HG03439 (cell line): ENCODE measurements around the gene ZNF784.

ENCODE experiments used
- ATAC-seq: cut with Tn5 transposase; IDR thresholded peaks from one replicate; pipeline ENCODE4 v1.9.1; 2021; ENCODE audit warnings: mild to moderate bottlenecking, moderate library complexity; ENCODE audit not compliant: unreplicated experiment

The ZNF784 gene

DNA sequence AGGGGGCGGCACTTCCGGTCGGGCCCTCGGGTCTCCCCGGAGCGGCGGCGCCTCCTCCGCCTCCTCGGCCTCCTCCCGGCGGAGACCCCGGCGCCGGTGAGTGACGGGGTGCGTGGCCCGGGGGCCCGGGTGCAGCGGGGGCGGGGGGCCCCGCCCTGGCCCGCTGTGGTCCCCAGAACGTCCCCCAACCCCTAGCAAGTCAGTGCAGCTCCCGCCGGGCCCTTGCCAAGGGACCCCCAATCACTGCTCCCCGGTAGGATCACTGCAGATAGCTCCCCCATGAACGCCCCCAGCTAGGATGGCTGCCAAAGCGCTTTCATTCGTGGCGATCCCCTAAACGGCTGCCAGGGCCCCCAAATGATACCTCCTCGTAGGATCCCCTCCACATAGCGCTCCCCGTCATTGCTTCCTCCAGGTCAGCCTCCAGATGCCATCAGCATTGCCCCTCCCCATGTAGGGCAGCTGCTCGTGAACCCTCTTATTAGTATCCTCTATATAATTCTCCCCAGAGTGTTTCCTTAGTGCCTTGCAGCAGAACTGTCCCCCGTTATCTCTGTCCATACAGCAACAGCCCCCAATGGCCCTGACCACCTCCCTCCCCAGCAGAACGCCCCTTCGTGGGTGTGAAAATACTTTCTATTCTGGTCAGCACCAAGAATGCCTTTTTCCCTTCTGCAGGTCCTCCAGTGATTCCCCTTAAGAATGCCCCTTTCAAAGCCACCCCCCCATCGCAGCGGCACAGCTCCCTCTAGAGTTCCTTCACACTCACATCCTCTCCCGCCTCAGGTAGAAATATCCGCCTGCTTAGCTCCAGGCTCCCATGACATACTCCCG, 18.5 kb downstream of the ZNF784 start, which contains the start of gene ZNF865:
Gene ZNF865, plus strand, starts transcription at position 11 of the 834 bp plus-strand sequence. CDS start 7,972 bp downstream, outside the sequence.
- peak; percentile 30 for ATAC-seq

DNA sequence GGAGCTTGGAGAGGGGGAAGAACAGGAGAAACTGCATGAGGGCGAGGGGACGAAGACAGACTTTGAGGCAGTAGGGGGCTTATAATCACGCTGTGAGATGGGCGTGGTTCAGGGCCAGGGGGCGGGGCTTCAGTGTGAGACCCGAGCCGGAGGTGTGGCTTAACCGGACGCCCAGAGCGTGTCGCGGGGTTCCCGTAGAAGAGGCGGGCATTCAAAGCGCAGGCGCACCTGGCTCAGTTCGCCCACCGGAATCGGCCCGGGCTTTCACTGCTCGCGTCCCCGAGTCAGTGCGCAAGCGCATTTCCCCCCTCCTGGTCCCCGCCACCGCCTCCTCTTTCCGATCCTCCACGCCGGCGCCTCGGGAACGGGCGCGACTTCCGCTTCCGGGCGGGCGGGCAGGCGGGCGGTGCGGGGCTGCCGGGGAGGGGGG, 19.1 kb downstream of the ZNF784 start:
- ATAC-seq: peak; percentile 72

DNA sequence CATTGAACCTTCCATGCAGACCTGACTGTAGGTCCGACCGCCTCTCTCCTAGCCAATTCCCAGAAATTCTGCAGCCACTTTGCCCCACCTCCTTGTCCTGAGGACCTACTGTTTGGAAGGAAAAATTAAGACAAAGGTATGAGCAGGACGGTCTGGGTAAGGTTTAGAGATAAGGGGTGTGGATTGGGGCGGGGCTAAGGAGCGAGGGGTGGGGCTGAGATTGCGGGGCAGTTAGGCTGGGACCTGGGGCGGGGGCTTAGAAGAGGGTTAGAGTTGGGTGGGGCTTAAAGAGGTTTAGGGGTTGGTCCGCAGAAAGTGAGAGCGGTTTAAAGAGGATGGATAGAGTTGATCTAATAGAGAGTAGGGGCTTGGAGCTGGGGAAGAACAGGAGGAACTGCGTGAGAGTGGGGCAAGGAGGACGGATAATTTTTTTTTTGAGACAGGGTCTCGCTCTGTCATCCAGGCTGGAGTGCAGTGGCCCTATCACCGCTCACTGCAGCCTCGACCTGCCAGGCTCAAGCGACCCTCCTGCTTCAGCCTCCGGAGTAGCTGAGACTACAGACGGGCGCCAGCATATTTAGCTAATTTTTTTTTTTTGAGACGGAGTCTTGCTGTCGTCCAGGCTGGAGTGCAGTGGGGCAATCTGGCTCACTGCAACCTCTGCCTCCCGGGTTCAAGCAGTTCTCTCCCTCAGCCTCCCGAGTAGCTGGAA, 20.6 kb downstream of the ZNF784 start:
- ATAC-seq: no peak

DNA sequence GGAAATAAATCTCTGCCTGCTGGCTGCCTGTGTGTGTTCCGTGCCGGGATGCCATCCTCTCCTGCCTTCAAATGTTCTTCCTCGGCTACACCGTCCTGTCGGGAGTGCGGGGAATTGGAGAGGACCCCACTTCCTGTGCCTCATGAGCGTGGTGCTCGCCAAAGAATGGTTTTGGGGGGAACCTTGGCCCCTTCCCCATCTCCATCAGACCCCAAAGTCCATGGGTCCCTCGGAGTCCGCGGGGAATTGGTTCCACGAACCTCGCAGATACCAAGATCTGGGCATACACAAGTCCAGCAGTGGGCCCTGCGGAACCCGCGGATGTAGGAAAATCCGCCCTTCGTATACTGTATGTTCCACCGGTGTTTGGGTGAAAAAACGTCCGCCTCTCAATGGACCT, 21.3 kb downstream of the ZNF784 start:
- ATAC-seq: no peak

DNA sequence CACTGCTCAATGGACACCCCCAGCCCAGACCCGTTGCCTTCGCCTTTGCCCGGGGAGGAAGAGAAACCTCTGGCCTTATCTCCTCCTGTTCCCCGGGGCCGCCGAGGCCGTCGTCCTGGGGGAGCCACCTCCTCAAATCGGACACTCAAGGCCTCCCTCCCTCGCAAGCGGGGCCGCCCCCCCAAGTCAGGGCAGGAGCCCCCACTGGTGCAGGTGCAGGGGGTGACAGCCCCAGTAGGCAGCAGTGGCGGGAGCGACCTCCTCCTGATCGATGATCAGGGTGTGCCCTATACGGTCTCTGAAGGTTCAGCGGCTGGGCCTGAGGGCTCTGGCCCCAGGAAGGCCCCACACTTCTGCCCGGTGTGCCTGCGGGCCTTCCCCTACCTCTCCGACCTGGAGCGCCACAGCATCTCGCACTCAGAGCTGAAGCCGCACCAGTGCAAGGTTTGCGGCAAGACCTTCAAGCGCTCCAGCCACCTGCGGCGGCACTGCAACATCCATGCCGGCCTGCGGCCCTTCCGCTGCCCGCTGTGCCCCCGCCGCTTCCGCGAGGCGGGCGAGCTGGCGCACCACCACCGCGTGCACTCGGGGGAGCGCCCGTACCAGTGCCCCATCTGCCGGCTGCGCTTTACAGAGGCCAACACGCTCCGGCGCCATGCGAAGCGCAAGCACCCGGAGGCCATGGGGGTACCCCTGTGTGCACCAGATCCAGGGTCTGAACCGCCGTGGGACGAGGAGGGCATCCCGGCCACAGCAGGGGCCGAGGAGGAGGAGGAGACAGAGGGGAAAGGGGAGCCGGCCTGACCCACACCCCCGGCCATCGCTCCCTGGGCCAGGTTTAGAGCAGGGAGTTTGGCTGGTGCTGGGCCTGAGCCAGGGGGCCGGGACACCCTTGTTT, 22.0 kb downstream of the ZNF784 start:
- ATAC-seq: no peak

DNA sequence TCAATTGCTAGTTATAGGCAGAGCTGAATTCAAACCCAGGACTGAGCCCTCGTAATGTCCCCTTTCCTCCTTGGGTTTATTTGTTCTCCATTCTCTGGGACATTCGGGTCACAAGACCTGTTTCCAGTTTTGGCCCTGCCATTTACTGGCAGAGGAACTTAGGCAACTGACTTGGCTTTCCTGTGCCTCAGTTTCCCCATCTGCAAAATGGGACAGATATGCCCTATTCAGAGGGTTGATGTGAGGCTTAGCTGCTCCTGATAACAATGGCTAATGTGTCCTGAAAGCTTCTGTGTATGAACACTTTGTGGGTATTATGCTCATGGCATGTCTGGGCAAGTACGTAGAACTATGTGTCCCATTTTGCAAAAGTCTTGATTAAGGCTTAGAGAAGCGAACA, 23.3 kb downstream of the ZNF784 start:
- no peak for ATAC-seq

DNA sequence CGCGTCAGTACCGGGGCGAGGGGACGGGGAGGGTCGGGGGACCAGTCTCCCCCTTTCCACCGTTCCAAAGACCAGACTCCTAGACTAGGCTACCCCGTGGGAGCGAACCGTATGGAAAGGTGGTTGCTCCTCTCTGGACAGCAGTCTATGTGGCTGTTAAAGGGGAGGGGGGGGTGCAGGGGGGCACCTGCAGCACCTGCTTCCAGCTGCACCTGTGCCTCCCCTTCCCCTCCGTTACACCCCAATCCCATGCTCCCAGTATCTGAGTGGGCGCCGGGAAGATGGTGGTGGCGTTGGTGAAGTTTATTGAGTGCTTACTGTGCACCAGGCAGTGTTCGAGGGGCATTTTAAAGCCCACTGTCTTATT, 23.7 kb downstream of the ZNF784 start:
- no peak for ATAC-seq

DNA sequence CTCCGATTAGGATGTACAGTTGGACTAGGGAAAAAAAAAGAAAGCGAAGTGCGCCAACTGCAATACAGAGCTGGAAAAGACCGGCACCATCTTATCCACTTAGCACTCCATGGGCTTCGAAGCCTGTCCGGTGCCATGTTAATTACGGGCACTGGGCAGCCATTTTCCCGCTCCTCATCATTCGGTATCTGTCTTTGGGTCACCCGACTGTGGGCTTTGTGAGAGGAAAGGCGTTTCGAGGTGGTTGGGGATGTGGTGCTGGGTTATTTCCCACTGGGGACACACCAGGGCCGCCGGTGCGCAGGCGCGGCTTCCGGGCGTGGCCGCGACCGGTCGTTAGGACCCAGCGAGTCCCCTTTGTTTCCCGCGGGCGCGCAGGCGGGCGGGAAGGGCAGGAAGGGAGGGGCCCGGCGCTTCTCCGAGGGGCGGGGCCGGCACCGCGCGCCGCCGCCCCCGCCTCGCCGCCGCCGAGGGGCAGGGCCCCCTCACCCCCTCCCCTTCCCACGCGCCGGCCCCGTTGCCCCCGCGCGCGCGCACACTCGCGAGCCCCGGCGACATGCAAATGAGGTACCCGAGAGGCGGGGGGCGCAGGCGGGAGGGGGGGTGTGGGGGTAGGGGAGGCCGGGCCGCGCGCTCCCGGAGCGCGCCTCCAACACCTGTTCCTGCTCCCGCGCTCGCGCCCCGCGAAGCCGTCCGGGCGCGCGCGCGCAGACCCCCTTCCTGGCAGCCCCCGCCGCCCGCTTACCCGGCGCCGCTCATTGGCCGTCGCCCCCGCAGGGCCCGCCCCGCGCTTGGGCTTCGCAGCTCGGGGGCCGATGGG, 24.3 kb downstream of the ZNF784 start, which contains the start of gene ZNF524:
Gene ZNF524, plus strand, starts transcription at position 447 of the 820 bp plus-strand sequence. CDS start 1,825 bp downstream, outside the sequence.
- ATAC-seq: peak; percentile 38

DNA sequence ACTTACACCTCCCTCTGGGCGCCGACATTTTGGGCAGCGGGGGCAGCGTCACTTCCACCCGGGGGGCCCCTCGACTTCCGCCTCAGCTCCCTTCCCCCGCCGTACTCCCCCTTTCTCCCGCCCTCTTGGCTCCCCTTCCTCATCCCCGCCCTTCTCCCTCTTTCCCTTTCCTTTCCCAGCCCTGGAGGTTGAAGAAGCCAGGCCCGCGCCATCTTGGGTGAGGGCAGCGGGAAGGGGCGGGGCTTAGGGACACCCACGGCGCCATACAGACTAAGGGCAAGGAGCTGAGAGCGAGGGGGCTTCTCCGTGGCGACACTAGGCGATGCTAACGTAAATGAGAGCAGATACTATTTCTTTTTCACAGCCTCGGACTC, 24.9 kb downstream of the ZNF784 start, which contains the start of gene FIZ1:
Gene FIZ1, minus strand, starts transcription at position 50 of the 374 bp plus-strand sequence. CDS start 1,652 bp downstream, outside the sequence.
- ATAC-seq: peak; percentile 50

DNA sequence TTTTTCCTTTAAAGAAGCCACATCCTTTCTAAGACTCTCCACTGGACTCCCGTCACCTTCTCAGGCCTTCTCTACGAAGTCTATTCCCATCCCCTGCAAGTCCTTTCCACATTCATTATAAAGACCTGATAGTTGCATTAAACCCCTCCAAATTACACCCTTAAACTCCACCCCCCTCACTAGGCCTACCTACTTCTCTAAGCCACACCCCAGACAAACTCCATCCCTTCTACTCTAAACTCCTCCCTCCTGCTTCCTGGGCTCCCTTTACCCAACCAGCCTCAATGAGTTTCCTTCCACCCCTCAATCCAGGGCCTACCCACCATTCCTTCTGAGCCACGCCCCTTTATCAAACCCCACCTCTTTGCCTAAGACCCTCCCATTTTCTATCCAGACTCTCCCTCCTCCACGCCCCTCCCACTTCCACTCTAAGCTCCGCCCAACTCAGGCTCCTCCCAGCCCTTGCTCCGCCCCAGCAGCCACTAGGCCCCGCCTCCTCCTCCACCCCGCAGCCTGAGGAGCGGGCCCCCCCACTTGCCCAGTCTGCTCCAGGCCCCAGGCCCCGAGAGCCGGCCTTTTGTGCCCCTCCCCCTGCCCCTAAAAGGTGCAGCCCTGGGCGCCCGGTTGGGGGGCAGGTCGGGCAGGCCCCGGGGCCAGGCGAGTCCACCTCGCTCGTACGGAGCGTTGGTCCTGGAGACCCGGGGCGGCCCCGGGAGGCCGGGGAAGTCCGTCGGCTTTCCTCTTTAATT, 25.5 kb downstream of the ZNF784 start:
- ATAC-seq: peak; percentile 61

DNA sequence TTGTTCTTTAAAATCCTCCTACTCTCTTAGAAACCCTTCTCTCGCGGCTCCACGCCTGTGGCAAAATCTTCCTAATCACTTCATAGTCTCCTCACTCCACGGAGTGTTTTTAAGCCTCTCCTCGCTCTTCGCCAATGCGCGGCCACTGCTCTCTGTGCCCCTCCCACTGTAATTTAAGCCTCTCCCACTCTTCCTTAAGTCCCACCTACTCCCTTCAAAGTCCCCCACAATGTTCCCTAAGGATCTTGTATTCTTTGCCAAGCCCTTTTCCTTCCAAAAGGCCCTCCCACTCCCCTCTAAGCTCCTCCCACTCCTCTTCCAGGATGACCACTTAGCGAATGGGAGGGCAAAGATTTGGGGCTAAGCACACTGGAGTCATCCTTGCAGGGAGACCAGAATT, 26.3 kb downstream of the ZNF784 start:
- ATAC-seq: no peak

DNA sequence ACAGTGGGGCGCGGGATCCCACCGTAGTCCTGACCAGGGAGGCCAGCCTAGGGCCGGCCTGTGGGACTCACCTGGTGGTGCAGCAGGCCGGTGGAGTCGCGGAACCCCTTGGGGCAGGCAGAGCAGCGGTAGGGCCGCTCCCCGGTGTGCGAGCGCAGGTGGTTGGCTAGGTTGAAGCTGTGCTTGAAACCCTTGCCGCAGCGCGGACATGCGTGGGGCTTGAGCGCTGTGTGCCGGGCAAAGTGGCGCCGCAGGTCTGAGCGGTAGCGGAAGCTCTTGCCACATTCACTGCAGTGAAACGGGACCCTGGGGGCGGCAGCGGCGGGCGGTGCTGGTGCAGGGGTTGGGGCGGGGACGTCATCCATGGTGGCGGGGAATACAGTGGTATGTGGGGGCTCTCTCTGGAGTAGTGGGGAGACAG, 26.9 kb downstream of the ZNF784 start:
- ATAC-seq: no peak

DNA sequence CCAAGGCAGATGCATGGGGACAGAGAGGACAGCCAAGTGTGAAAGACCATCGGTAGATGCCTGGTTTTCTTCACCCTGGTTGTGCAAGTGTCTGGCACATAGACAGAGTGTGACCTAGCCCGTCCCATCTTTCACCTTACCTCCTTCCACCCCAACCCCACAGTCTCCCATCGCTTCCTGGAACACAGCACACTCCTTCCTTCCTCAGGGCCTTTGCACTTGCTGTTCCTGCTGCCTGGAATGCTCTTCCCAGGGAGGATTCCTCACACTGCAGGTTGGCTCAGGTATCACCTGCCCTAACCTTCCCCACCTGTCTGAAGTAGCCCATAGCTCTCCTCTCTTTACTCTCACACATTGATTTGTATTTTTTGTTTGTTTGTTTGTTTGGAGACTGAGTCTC, 28.1 kb downstream of the ZNF784 start:
- ATAC-seq: no peak

DNA sequence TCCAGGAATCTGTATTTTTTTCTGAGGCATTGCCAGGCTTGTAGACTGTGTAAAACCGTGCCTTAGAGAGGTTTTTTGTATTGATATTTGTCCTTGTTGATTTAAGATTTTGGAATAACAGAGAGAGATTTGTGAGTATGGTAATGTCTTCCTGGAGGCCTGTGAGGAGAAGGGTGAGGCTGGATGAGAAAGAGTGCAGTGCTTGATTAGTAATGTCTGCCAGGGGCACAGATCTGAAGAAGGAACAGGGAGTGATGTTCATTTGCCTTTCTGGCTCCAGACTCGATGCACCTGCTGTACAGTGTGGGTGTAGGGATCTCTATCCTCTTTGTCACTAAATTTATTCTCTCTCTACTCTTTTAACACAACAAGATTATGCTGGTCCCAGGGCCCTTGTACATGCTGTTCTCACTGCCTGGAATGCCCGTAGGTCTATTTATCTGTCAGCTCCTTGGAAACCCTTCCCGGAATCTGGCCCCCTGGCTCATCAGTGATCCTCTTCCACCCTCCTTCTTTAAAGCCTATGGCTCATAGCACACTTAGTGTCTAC, 29.3 kb downstream of the ZNF784 start:
- no peak for ATAC-seq

DNA sequence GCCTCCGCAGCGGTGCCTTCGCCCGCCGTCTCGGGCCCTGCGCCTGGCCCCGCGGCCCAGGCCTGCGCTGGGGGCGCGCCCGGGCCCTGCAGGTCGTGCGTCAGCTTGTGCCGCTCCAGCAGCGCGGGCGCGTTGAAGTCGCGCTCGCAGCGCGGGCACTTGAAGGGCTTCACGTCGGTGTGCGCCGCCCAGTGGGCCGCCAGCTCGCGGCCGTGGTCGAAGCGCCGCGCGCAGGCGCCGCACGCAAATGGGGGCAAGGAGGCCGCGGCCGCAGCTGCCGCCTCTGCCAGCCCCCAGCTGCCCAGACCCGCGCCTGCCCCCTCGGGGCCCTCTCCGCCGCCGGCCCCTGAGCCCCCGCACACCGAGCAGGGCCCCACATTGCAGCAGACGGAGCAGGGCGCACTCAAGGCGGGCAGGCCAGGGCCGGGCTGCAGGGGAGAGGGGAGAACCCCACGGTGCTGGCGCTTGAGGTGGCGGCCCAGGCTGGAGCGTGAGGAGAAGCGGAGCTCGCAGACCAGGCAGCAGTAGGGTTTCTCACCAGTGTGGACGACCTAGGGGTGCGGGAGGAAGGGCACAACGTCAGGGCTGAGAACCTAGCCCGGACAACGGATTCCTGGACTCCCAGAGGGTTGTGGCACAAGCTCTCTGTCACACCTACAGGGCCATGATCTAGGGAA, 31.1 kb downstream of the ZNF784 start:
- ATAC-seq: no peak

DNA sequence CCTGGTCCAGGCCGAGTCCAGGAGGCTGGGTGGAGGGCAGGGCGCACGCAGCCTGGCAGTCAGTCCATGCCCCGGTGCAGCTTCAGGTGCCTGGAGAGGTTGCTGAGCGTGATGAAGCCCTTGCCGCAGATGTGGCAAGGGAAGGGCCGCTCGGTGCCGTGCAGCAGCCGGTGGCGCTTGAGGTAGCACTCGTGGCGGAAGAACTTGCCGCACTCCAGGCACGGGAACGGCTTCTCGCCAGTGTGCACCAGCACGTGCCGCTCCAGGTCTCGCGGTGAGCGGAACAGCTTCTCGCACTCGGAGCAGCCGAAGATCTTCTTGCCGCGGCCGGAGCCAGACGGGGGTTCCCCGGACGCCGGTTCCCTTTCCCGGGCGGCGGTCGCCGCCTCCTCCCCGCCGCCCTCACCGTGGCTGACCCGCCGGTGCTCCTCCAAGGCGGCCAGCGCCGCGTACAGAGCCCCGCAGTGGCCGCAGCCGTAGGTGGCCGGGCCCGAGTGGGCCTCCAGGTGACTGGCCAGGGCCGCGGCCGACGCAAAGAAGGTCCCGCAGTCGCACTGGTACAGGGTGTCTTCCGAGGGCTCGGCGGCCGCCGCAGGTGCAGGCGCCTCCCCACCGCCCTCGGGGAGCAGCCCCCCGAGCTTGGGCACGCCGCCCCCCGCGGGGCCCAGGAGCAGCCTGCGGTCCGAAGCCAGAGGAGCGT, 31.8 kb downstream of the ZNF784 start:
- ATAC-seq: no peak

DNA sequence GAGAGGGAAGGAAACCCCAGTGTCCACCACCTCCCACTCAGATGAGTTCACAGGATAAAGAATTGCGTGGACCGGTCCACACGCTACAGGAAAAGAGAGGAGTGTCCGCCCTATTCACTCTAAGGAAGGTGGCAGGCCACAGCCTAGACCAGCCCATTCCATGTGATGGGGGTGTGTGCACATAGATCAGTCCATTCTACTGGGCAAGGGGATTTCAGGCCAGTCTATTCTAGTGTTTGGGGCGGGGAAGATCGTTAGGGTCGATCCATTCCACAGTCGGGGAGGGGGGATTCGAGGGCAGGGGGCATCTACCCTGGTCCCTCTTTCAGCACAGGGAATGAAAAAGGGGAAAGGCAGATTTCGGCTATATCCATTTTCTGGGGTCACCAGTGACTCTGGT, 32.8 kb downstream of the ZNF784 start:
- ATAC-seq: no peak

DNA sequence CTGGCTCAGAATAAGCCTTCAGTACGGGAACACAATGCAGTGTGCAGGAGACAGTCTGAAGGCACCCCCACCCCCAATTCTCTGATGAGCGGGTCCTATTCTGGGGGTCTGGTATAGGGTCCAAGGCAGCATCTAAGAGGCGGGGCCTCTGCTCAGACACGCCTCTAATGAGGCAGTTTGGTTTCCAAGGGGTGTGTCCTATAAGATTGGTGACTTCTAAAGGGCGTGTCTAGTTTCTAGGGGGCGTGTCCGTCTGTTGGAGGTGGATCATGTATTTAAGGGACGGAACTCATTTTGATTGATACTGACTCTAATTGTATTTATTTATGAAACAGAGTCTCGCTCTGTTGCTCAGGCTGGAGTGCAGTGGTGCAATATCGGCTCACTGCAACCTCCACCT, 33.7 kb downstream of the ZNF784 start:
- ATAC-seq: no peak
